Progenitor cell of endocrine pancreas (in vitro differentiated cells): Measurements from ENCODE around the gene NUDT1. TPM values are rescaled to one million over a fixed set of nuclear protein-coding genes. Genes with fewer than 3 reads are reported as not detected.

Experiments
- DNase-seq: peaks from one replicate; pipeline ENCODE4 v3.0.0; 2021; ENCODE audit warnings: low spot score; ENCODE audit not compliant: unreplicated experiment
- H3K27ac Mint-ChIP-seq: 2 replicates; pipeline ENCODE4 v1.8.0; 2021; ENCODE audit warnings: mild to moderate bottlenecking, moderate library complexity, mixed read lengths
- H3K27me3 Mint-ChIP-seq: 2 replicates; pipeline ENCODE4 v1.8.0; 2021; ENCODE audit warnings: mixed read lengths
- H3K36me3 Mint-ChIP-seq: 2 replicates; pipeline ENCODE4 v1.8.0; 2022; ENCODE audit warnings: mixed read lengths; ENCODE audit not compliant: insufficient read depth
- H3K4me1 Mint-ChIP-seq: 2 replicates; pipeline ENCODE4 v1.8.0; 2021; ENCODE audit warnings: low read depth, mixed read lengths
- H3K4me3 Mint-ChIP-seq: 2 replicates; pipeline ENCODE4 v1.8.0; 2021; ENCODE audit warnings: low read depth, mild to moderate bottlenecking, moderate library complexity, mixed read lengths
- H3K9me3 Mint-ChIP-seq: 2 replicates; pipeline ENCODE4 v1.8.0; 2021; ENCODE audit warnings: low read depth, mixed read lengths
- total RNA-seq: library from RNA; stranded (reverse); gene quantifications from 2 replicates; pipeline ENCODE4 v1.2.1, GENCODE V29; 2021
- TF ChIP-seq, protein P1 (sequence below): fragments of 200-600 bp; sonication (generic); IDR thresholded peaks from one replicate; pipeline ENCODE4 v1.5.0; 2021; ENCODE audit warnings: antibody characterized with exemption, mild to moderate bottlenecking; ENCODE audit not compliant: unreplicated experiment

The NUDT1 gene
- total RNA-seq, 1 donor from 2014 or later: 22.1 TPM

DNA sequence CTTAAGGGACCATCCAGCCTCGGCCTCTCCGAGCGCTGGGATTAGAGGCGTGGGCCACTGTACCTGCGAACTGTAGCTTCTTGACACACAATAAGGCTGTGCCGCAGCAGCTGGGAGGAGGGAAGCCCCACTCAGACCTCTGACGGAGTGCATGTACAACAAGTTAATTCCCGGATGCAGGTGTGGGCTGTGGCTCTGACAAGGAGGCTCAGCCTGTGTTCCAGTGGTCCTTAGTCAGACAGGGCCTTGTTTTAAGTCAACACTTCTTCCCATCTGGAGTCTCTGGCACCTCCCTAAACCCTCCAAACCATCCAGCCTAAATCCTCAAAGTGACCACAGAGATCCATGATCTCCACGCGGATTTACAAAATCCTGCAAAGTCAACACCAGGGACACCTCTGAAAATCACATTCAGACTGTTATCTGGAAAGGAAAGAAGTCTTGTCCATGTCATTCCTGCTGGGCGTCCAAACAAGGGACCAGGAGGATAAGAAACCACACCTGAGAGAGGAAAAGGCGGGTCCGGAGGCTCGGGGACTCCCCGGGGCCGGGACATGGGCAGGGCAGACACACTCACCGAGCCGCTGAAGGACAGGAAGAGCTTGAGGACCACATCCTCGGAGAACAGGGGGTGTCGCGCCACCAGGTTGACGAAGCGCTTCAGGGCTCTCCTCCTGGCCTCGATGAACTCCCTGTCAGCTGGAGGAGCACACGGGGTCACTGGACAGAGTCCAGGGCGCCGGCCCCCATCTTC is 29.4 kb downstream of the NUDT1 start:
- H3K27me3 Mint-ChIP-seq: peaks cover 3% of the 10 kb centered on the region
- TF ChIP-seq, protein P1, sequence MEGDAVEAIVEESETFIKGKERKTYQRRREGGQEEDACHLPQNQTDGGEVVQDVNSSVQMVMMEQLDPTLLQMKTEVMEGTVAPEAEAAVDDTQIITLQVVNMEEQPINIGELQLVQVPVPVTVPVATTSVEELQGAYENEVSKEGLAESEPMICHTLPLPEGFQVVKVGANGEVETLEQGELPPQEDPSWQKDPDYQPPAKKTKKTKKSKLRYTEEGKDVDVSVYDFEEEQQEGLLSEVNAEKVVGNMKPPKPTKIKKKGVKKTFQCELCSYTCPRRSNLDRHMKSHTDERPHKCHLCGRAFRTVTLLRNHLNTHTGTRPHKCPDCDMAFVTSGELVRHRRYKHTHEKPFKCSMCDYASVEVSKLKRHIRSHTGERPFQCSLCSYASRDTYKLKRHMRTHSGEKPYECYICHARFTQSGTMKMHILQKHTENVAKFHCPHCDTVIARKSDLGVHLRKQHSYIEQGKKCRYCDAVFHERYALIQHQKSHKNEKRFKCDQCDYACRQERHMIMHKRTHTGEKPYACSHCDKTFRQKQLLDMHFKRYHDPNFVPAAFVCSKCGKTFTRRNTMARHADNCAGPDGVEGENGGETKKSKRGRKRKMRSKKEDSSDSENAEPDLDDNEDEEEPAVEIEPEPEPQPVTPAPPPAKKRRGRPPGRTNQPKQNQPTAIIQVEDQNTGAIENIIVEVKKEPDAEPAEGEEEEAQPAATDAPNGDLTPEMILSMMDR: no peak
- H3K9me3 Mint-ChIP-seq: no peaks in the 10 kb centered on the region
- DNase-seq: no peak
- H3K36me3 Mint-ChIP-seq: peaks cover 10% of the 10 kb centered on the region
- H3K4me1 Mint-ChIP-seq: peaks cover 6% of the 10 kb centered on the region
- H3K27ac Mint-ChIP-seq: no peak overlapping the region
- no peak overlapping the region for H3K4me3 Mint-ChIP-seq

DNA sequence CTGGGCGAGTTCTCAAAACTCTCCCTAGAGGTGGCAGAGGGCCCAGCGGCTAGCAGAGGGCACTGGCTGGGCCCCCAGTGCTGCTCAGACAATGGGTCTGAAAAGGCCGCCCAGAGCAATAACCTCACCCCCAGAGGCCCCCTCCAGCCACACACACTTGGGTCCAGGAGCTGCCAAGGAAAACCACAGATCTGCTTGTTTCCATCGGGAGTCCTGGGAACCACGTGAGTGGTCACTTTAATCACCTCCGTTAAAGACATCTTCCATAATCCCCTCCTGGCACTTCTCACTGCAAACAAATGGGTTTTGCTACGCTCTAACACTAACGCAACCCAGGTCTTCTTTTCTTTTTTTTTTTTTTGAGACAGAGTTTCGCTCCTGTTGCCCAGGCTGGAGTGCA is 30.0 kb downstream of the NUDT1 start:
- peaks cover 6% of the 10 kb centered on the region for H3K4me1 Mint-ChIP-seq
- H3K36me3 Mint-ChIP-seq: peaks cover 8% of the 10 kb centered on the region
- H3K4me3 Mint-ChIP-seq: no peak overlapping the region
- no peak for DNase-seq
- TF ChIP-seq, protein P1: no peak
- H3K9me3 Mint-ChIP-seq: no peaks in the 10 kb centered on the region
- H3K27ac Mint-ChIP-seq: no peak overlapping the region
- peaks cover 3% of the 10 kb centered on the region for H3K27me3 Mint-ChIP-seq

DNA sequence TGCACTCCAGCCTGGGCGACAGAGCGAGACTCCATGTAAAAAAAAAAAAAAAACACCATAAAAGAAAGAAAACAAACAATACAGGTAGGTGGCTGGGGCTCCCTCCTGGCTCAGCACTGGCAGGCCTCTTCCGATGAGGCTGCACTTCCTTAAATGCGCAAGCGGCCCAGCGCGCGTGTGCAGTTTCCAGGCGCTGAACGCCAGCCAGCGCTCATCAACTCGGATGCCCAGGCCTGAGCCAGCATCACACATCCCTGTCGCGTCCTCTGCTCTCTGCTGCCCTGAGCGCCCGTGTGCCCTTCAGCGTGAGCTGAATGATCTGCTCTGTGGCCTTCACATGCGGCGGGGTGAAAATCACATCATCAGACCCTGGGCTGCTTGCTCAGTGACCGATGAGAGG is 31.8 kb downstream of the NUDT1 start:
- Mint-ChIP-seq H3K4me3 (no peak overlapping the region), H3K36me3 (peaks cover 8% of the 10 kb centered on the region), H3K4me1 (peaks cover 6% of the 10 kb centered on the region), H3K9me3 (no peaks in the 10 kb centered on the region), H3K27ac (no peak overlapping the region), H3K27me3 (peaks cover 3% of the 10 kb centered on the region)
- TF ChIP-seq, protein P1: no peak
- DNase-seq: no peak

DNA sequence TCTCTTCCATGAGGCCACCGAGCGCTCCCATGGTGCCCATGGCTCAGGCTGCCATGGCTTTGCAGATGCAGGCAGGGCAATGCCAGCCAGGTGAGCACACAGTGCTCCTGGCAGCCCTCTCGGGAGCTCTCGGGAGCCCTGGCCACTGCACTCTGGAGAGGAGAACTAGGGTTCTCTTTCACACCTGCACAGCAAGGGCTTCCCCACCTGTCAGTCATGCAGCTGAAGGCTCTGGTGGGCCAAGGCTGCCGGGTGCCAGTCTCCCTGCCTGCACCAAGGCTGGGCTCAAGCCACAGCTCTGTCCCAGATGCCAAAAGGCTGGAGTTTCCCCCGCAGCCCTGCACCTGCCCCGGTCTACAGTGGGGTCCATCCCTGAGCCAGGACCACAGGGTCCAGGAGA is 32.6 kb downstream of the NUDT1 start:
- Mint-ChIP-seq H3K27me3 (peaks cover 3% of the 10 kb centered on the region), H3K36me3 (peaks cover 3% of the 10 kb centered on the region), H3K27ac (no peak overlapping the region), H3K4me3 (no peak overlapping the region), H3K9me3 (no peaks in the 10 kb centered on the region), H3K4me1 (peaks cover 2% of the 10 kb centered on the region)
- TF ChIP-seq, protein P1: no peak
- DNase-seq: no peak

DNA sequence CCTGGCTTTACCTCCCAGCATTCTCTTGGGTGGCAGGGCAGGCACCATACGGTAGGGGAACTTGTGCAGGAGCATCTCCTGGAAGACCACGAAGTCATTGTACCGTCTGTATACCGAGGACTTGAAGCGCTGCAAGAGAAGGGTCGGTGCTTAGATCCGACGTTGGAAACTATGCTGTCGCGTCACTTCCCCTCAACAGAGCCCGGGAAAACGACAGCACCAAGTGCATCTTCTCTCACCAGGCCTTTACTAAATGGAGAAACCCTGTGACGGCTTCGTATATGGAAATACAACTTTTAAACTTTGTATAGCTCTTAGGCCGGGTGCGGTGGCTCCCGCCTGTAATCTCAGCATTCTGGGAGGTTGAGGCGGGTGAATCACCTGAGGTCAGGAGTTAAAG is 33.1 kb downstream of the NUDT1 start:
- peaks cover 3% of the 10 kb centered on the region for H3K27me3 Mint-ChIP-seq
- no peak for DNase-seq
- no peak overlapping the region for H3K4me3 Mint-ChIP-seq
- TF ChIP-seq, protein P1: no peak
- H3K4me1 Mint-ChIP-seq: peaks cover 5% of the 10 kb centered on the region
- no peaks in the 10 kb centered on the region for H3K9me3 Mint-ChIP-seq
- H3K27ac Mint-ChIP-seq: no peak overlapping the region
- peaks cover 3% of the 10 kb centered on the region for H3K36me3 Mint-ChIP-seq
